Ovary (tissue), 3 donors: ENCODE results near the gene RAB17.

Experiments used
- EP300 ChIP-seq: sonication (generic); formaldehyde crosslinking; IDR thresholded peaks from one replicate; pipeline ENCODE4 v1.6.1; 2017; ENCODE audit warnings: antibody characterized with exemption
- POLR2A ChIP-seq: fragments of 450-650 bp; IDR thresholded peaks from one replicate; pipeline ENCODE4 v1.6.1; 2017; ENCODE audit warnings: antibody characterized with exemption, mild to moderate bottlenecking, moderate library complexity
- TF ChIP-seq, protein P1 (sequence below), 3 donors: fragments of 450-650 bp in 2 of 3; fragments of 200-600 bp in 1 of 3; IDR thresholded peaks; one replicate each; pipeline versions ENCODE4 v1.5.1 to v1.8.0; 2016 to 2022; ENCODE audit warnings: antibody characterized with exemption in 3 of 3, mild to moderate bottlenecking in 1 of 3
- donor health status: DM: no; HTN: no; CAD: no.

DNA sequence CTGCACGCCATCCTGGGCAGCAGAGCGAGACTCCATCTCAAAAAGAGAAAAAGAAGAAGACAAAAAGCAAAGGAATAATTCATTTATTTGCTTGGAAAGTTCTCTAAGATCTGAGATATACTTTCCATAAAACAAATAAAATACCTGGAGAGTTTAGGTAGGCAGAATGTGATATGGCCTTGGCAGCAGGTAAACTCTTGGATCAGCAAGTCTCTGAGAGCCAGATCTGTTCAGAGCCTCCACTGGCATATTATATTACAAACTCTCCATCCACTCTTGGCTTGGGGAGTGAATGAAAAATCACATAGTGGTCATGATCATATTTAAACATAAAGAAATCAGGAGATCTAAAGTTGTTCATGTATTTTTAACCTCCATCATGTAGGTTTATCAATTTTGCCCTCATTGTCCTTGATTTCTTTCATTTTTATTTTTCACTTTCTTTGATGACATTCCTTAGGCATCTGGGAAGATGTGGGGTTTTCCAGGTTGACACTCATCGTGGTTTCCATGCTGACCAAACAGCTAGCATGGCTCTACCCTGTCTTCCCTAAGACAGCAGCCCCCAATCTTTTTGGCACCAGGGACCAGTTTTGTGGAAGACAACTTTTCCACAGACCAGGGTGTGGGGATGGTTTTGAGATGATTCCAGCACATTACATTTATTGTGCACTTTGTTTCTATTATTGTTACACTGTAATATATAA, 47.0 kb upstream of the RAB17 start:
- TF ChIP-seq, protein P1, sequence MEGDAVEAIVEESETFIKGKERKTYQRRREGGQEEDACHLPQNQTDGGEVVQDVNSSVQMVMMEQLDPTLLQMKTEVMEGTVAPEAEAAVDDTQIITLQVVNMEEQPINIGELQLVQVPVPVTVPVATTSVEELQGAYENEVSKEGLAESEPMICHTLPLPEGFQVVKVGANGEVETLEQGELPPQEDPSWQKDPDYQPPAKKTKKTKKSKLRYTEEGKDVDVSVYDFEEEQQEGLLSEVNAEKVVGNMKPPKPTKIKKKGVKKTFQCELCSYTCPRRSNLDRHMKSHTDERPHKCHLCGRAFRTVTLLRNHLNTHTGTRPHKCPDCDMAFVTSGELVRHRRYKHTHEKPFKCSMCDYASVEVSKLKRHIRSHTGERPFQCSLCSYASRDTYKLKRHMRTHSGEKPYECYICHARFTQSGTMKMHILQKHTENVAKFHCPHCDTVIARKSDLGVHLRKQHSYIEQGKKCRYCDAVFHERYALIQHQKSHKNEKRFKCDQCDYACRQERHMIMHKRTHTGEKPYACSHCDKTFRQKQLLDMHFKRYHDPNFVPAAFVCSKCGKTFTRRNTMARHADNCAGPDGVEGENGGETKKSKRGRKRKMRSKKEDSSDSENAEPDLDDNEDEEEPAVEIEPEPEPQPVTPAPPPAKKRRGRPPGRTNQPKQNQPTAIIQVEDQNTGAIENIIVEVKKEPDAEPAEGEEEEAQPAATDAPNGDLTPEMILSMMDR (IDR thresholded peaks at IDR 0.05) = no peak
- TF ChIP-seq POLR2A = no peak
- TF ChIP-seq EP300 = no peak
